Stomach (tissue), 4 donors: ENCODE data around the gene COG5.

Experiments
- POLR2A ChIP-seq, 4 donors: fragments of 450-650 bp; IDR thresholded peaks; one replicate each; pipeline ENCODE4 v1.6.1; 2016; ENCODE audit warnings: antibody characterized with exemption in 4 of 4, control low read depth in 2 of 4, mild to moderate bottlenecking in 1 of 4, moderate library complexity in 1 of 4
- POLR2AphosphoS5 ChIP-seq, 3 donors: sonication (generic); formaldehyde crosslinking; IDR thresholded peaks; one replicate each; pipeline ENCODE4 v1.6.1; 2016; ENCODE audit warnings: antibody characterized with exemption in 3 of 3
- TF ChIP-seq, protein P1 (sequence below), 7 experiments: fragments of 450-650 bp in 4 of 7; fragments of 200-600 bp in 3 of 7; sonication (generic) in 3 of 7; IDR thresholded peaks; one replicate each; pipeline ENCODE4 v1.5.1; 2016 to 2019; ENCODE audit warnings: antibody characterized with exemption in 7 of 7, control low read depth in 2 of 7, mild to moderate bottlenecking in 1 of 7

DNA sequence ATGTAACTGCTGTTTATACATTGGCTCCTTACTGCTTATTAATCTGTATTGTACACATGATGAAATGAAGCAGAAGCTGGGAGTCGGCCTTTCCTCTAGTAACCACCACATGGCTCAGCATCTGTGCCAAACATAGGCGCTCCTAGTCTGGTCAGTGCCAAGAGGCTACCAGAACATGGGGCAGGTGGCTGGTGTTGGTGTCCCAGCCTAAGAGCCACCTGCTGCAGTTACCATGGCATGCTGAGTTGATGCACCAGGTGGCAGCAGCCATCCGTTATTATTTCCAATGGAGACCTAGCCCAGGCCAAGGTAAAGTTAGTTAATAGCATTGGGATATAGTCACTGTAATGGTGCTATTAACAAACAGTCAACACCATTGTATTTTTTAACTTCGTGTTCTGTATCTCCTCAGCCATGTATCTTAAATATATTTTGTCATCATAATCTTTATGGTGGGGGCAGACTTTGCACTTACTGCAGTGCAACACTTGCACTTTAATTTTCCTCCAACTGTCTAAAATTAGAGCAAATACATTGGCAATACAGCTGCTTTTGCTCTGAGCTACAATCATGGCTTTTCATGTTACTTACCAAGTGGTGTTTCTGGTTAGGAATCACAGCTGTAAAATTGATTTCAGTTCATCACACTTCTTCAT, 361.8 kb downstream of the COG5 start:
- TF ChIP-seq, protein P1, sequence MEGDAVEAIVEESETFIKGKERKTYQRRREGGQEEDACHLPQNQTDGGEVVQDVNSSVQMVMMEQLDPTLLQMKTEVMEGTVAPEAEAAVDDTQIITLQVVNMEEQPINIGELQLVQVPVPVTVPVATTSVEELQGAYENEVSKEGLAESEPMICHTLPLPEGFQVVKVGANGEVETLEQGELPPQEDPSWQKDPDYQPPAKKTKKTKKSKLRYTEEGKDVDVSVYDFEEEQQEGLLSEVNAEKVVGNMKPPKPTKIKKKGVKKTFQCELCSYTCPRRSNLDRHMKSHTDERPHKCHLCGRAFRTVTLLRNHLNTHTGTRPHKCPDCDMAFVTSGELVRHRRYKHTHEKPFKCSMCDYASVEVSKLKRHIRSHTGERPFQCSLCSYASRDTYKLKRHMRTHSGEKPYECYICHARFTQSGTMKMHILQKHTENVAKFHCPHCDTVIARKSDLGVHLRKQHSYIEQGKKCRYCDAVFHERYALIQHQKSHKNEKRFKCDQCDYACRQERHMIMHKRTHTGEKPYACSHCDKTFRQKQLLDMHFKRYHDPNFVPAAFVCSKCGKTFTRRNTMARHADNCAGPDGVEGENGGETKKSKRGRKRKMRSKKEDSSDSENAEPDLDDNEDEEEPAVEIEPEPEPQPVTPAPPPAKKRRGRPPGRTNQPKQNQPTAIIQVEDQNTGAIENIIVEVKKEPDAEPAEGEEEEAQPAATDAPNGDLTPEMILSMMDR (IDR thresholded peaks at IDR 0.05), result peak in 3 of 7 experiments; percentile 20 to 48 (median 31)
- TF ChIP-seq POLR2A (IDR thresholded peaks at IDR 0.05) (no peak), POLR2AphosphoS5 (IDR thresholded peaks at IDR 0.05) (no peak)
